Neural cell (in vitro differentiated cells): ENCODE measurements around the gene TSTD1. TPM values are rescaled to one million over a fixed set of nuclear protein-coding genes. Genes with fewer than 3 reads are reported as not detected.

Source experiments
- H2AFZ ChIP-seq: fragments of 200-600, 300-800 bp; sonication (generic), shearing (Covaris generic); 2 replicates; pipeline ENCODE4 v1.6.0; 2014; ENCODE audit warnings: low read depth, mild to moderate bottlenecking, antibody characterized with exemption, low read length, moderate library complexity
- H3F3A ChIP-seq: fragments of 200-600 bp; shearing (Covaris generic); 2 replicates; pipeline ENCODE4 v1.6.1; 2016; ENCODE audit warnings: mild to moderate bottlenecking, moderate library complexity, mixed read lengths, antibody characterized with exemption, low read length; ENCODE audit not compliant: insufficient read depth, poor library complexity, severe bottlenecking
- H3K27ac ChIP-seq: fragments of 200-600, 300-800 bp; sonication (generic), shearing (Covaris generic); 2 replicates; pipeline ENCODE4 v1.5.1; 2014; ENCODE audit warnings: mild to moderate bottlenecking, low read length, moderate library complexity
- H3K27me3 ChIP-seq: fragments of 300-800, 200-600 bp; sonication (generic), shearing (Covaris generic); 2 replicates; pipeline ENCODE4 v1.6.0; 2014; ENCODE audit warnings: mild to moderate bottlenecking, low read depth, low read length, moderate library complexity; ENCODE audit not compliant: insufficient read depth
- H3K36me3 ChIP-seq: fragments of 300-800, 200-600 bp; sonication (generic), shearing (Covaris generic); 2 replicates; pipeline ENCODE4 v1.5.1; 2014; ENCODE audit warnings: mild to moderate bottlenecking, antibody characterized with exemption, low read length, moderate library complexity; ENCODE audit not compliant: insufficient read depth
- H3K4me2 ChIP-seq: fragments of 300-800, 200-600 bp; sonication (generic), shearing (Covaris generic); 2 replicates; pipeline ENCODE4 v1.6.0; 2014; ENCODE audit warnings: mild to moderate bottlenecking, low read length
- H3K4me3 ChIP-seq: fragments of 300-800, 200-600 bp; sonication (generic), shearing (Covaris generic); 2 replicates; pipeline ENCODE4 v1.5.1; 2014; ENCODE audit warnings: mild to moderate bottlenecking, low read length, moderate library complexity
- H3K79me2 ChIP-seq: fragments of 200-600 bp; shearing (Covaris generic); replicated peaks from 2 replicates; pipeline ENCODE4 v1.6.0; 2014; ENCODE audit warnings: mild to moderate bottlenecking, low read length, moderate library complexity; ENCODE audit not compliant: insufficient read depth
- H3K9ac ChIP-seq: fragments of 300-800, 200-600 bp; sonication (generic), shearing (Covaris generic); 2 replicates; pipeline ENCODE4 v1.6.1; 2016; ENCODE audit warnings: mild to moderate bottlenecking, low read length, mixed read lengths
- H3K9me2 ChIP-seq: fragments of 200-600 bp; shearing (Covaris generic); 2 replicates; pipeline ENCODE4 v1.6.1; 2016; ENCODE audit warnings: mild to moderate bottlenecking, low read length, mixed read lengths; ENCODE audit not compliant: insufficient read depth
- H3K9me3 ChIP-seq: fragments of 200-600, 300-800 bp; sonication (generic), shearing (Covaris generic); 2 replicates; pipeline ENCODE4 v1.6.1; 2016; ENCODE audit warnings: mild to moderate bottlenecking, mixed run types, low read length, moderate library complexity, mixed read lengths
- H4K20me1 ChIP-seq: fragments of 200-600 bp; shearing (Covaris generic); 2 replicates; pipeline ENCODE4 v1.6.1; 2016; ENCODE audit warnings: mild to moderate bottlenecking, mixed run types; ENCODE audit not compliant: insufficient read depth
- EP300 ChIP-seq: fragments of 450-650 bp; conservative IDR thresholded peaks from 2 replicates; pipeline ENCODE4 v1.6.1; 2014; ENCODE audit warnings: antibody characterized with exemption, mild to moderate bottlenecking, moderate library complexity; ENCODE audit not compliant: poor library complexity, severe bottlenecking
- EZH2 ChIP-seq: fragments of 200-600, 300-800 bp; shearing (Covaris generic), sonication (generic); IDR thresholded peaks from 2 replicates; pipeline ENCODE4 v1.6.1; 2014; ENCODE audit warnings: antibody characterized with exemption, low read length, borderline replicate concordance, mild to moderate bottlenecking; ENCODE audit not compliant: insufficient read depth, poor library complexity, severe bottlenecking
- MXI1 ChIP-seq: fragments of 450-650 bp; conservative IDR thresholded peaks from 2 replicates; pipeline ENCODE4 v1.6.1; 2014; ENCODE audit warnings: antibody characterized with exemption, mild to moderate bottlenecking; ENCODE audit not compliant: poor library complexity, severe bottlenecking
- POLR2AphosphoS5 ChIP-seq: IDR thresholded peaks from 2 replicates; pipeline ENCODE4 v1.6.1; 2012
- RAD21 ChIP-seq: fragments of 450-650 bp; conservative IDR thresholded peaks from 2 replicates; pipeline ENCODE4 v1.6.1; 2014; ENCODE audit warnings: antibody characterized with exemption, mild to moderate bottlenecking, moderate library complexity
- SMC3 ChIP-seq: fragments of 450-650 bp; conservative IDR thresholded peaks from 2 replicates; pipeline ENCODE4 v1.6.1; 2014; ENCODE audit warnings: antibody characterized with exemption, mild to moderate bottlenecking, moderate library complexity; ENCODE audit not compliant: poor library complexity
- TAF1 ChIP-seq: IDR thresholded peaks from 2 replicates; pipeline ENCODE4 v1.6.1; 2012; ENCODE audit warnings: low read depth
- polyA plus RNA-seq: library from polyadenylated mRNA; depleted of rRNA; stranded (reverse); fragments of >200 nt; gene quantifications from 2 replicates; pipeline ENCODE4 v1.2.3, GENCODE V29; 2014
- TF ChIP-seq, protein P1 (sequence below): IDR thresholded peaks from 2 replicates; pipeline ENCODE4 v1.6.1; 2012; ENCODE audit warnings: borderline replicate concordance
- TF ChIP-seq, protein P2 (sequence below): fragments of 450-650 bp; IDR thresholded peaks from 2 replicates; pipeline ENCODE4 v1.5.1; 2014; ENCODE audit warnings: antibody characterized with exemption, mild to moderate bottlenecking, moderate library complexity; ENCODE audit not compliant: poor library complexity, severe bottlenecking

TSTD1 gene
- polyA plus RNA-seq, 1 donor from 2014 or later, result 63.5 TPM

DNA sequence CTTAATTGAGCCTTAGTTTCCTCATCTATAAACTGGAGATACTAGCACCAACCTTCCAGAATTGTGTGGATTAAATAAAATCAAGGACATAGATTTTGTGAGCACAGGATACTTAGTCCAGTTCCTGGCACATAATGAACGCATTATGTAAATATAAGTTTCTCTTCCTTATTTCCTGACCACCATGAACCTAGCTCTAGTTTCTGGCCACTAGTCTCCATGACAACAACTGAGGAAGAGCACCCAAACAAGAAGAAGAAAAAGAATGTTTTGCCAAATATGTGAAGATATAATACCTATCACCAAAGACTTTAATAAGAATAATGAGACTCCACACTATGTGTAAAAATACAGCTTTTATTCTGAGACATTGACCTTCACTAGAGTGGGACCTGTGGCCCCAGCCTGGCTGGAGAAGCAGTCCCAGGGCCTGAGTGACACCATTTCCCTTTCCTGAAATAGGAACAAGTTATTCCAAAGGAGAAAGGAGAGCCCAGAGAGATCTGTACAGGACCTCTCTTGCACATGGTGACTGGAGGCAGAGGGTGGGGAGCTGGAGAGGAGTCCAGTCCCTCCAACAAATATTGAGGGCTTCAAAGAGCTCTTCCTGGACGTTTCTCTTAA, 8.0 kb upstream of the TSTD1 start:
- H3K27ac ChIP-seq, result peak overlapping the region; percentile 95
- peaks cover 3% of the 10 kb centered on the region for H3F3A ChIP-seq
- peak overlapping the region; percentile 91 for H3K4me3 ChIP-seq
- H3K9me3 ChIP-seq, result peaks cover 12% of the 10 kb centered on the region
- H3K27me3 ChIP-seq, result no peaks in the 10 kb centered on the region
- peak overlapping the region; percentile 45 for H3K4me2 ChIP-seq
- peaks cover 7% of the 10 kb centered on the region for H3K36me3 ChIP-seq
- TF ChIP-seq POLR2AphosphoS5, result no peak
- TF ChIP-seq EP300, result no peak
- no peak for TF ChIP-seq RAD21
- TF ChIP-seq, protein P1, sequence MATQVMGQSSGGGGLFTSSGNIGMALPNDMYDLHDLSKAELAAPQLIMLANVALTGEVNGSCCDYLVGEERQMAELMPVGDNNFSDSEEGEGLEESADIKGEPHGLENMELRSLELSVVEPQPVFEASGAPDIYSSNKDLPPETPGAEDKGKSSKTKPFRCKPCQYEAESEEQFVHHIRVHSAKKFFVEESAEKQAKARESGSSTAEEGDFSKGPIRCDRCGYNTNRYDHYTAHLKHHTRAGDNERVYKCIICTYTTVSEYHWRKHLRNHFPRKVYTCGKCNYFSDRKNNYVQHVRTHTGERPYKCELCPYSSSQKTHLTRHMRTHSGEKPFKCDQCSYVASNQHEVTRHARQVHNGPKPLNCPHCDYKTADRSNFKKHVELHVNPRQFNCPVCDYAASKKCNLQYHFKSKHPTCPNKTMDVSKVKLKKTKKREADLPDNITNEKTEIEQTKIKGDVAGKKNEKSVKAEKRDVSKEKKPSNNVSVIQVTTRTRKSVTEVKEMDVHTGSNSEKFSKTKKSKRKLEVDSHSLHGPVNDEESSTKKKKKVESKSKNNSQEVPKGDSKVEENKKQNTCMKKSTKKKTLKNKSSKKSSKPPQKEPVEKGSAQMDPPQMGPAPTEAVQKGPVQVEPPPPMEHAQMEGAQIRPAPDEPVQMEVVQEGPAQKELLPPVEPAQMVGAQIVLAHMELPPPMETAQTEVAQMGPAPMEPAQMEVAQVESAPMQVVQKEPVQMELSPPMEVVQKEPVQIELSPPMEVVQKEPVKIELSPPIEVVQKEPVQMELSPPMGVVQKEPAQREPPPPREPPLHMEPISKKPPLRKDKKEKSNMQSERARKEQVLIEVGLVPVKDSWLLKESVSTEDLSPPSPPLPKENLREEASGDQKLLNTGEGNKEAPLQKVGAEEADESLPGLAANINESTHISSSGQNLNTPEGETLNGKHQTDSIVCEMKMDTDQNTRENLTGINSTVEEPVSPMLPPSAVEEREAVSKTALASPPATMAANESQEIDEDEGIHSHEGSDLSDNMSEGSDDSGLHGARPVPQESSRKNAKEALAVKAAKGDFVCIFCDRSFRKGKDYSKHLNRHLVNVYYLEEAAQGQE, result no peak
- no peak for TF ChIP-seq MXI1
- TF ChIP-seq, protein P2, sequence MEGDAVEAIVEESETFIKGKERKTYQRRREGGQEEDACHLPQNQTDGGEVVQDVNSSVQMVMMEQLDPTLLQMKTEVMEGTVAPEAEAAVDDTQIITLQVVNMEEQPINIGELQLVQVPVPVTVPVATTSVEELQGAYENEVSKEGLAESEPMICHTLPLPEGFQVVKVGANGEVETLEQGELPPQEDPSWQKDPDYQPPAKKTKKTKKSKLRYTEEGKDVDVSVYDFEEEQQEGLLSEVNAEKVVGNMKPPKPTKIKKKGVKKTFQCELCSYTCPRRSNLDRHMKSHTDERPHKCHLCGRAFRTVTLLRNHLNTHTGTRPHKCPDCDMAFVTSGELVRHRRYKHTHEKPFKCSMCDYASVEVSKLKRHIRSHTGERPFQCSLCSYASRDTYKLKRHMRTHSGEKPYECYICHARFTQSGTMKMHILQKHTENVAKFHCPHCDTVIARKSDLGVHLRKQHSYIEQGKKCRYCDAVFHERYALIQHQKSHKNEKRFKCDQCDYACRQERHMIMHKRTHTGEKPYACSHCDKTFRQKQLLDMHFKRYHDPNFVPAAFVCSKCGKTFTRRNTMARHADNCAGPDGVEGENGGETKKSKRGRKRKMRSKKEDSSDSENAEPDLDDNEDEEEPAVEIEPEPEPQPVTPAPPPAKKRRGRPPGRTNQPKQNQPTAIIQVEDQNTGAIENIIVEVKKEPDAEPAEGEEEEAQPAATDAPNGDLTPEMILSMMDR, result no peak
- no peak for TF ChIP-seq EZH2
- no peak for TF ChIP-seq SMC3
- peak overlapping the region; percentile 98 for H3K9ac ChIP-seq
- no peaks in the 10 kb centered on the region for H3K9me2 ChIP-seq
- peaks cover 22% of the 10 kb centered on the region for H3K79me2 ChIP-seq
- H4K20me1 ChIP-seq, result no peaks in the 10 kb centered on the region
- H2AFZ ChIP-seq, result peak overlapping the region; percentile 76

DNA sequence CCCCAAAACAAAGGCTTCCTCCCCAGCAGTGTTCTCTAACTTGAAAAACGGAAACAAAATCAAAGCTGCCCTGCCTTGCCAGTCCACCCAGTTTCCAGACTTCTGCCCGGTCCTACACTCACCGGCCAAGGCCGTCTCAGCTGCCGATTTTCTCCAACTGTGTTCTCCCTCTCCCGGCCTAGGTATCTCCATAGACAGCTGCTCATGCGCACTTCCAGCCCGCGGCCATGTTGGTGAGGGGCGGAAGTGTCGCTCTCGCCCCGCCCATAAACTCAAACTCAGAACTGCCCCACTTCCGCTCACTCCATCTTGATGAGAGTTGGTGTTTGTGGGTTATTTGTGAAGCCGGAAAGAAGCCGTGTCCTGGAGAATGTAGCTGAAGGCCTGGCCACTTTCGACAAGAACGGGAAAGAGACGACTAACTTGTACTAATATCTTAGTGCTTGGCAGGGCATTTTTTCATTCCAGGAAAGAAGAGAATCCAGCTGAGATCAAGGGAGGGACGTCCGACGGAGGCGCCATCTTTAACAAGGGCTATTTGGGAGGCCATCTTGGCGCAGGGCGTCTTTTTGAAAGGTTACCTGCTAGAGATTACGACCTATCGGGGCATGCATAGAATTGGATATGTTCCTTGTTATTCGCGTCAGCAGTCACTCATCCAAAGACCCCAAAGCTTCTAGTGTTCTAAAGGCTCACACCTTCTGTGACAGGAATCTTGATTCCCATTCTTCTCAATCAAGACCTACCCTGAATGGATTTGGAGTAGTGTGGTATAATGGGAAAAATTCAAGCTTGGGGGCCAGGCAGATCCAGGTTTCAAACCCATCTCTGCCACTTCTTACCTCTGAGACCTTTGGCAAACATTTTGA, 7.2 kb upstream of the TSTD1 start, which contains the start of gene USF1:
USF1 (minus strand) TSS at position 242 of the 869 bp plus-strand sequence. CDS start 2,702 bp downstream, outside the sequence.
- peak within 1 kb of the TSS; percentile 76 for H2AFZ ChIP-seq
- no peak for TF ChIP-seq EZH2
- TF ChIP-seq, protein P1, result peak; percentile 98
- TF ChIP-seq TAF1, result peak; percentile 99
- TF ChIP-seq POLR2AphosphoS5, result peak; percentile 97
- TF ChIP-seq EP300, result peak; percentile 78
- TF ChIP-seq MXI1, result peak; percentile 61
- no peak for TF ChIP-seq SMC3
- no peak for TF ChIP-seq RAD21
- TF ChIP-seq, protein P2, result no peak

More for the DNA sequence above, 7.2 kb upstream of the TSTD1 start, which contains the start of gene USF1:
- Histone ChIP-seq H3K4me2 (peak within 1 kb of the TSS; percentile 97), H3F3A (peaks cover 3% of the 10 kb centered on the region), H3K79me2 (peaks cover 22% of the 10 kb centered on the region), H3K36me3 (peaks cover 7% of the 10 kb centered on the region), H3K9me2 (no peaks in the 10 kb centered on the region), H4K20me1 (no peaks in the 10 kb centered on the region), H3K9me3 (peaks cover 12% of the 10 kb centered on the region), H3K4me3 (peak within 1 kb of the TSS; percentile 91), H3K27me3 (no peaks in the 10 kb centered on the region), H3K27ac (peak within 1 kb of the TSS; percentile 95), H3K9ac (peak within 1 kb of the TSS; percentile 98)
